MCF 10A (cell line): ENCODE measurements around the gene KIAA0753. TPM values are rescaled to one million over a fixed set of nuclear protein-coding genes. Genes with fewer than 3 reads are reported as not detected.

ENCODE experiments used
- BruUV-seq: library from RNA; stranded (reverse); fragments of 400-500 nt; replicated peaks from 2 replicates; lab custom pipeline; 2021; lab: Mats Ljungman, UMichigan
- CTCF ChIA-PET: fragments of 300-600 bp; sonication (Branson Sonifier 250); formaldehyde crosslinking; extraction: SDS; loops from one replicate; lab custom pipeline; 2021; ENCODE audit warnings: antibody characterized with exemption, inconsistent platforms; lab: Yijun Ruan, JAX
- POLR2A ChIA-PET: fragments of 300-600, 350-650 bp; sonication (Branson Sonifier 250); formaldehyde crosslinking; extraction: SDS; loops from one replicate; lab custom pipeline; 2020; ENCODE audit warnings: antibody characterized with exemption, inconsistent platforms; lab: Yijun Ruan, JAX
- DNase-seq: peaks from one replicate; pipeline ENCODE4 v3.0.0-alpha.2; 2018; ENCODE audit not compliant: unreplicated experiment
- H3K27ac Mint-ChIP-seq: one replicate; pipeline ENCODE4 v1.8.0; 2022; ENCODE audit warnings: mild to moderate bottlenecking, low read depth, mixed read lengths; ENCODE audit not compliant: unreplicated experiment
- H3K27me3 Mint-ChIP-seq: one replicate; pipeline ENCODE4 v1.8.0; 2022; ENCODE audit warnings: mixed read lengths; ENCODE audit not compliant: insufficient read depth, unreplicated experiment
- H3K36me3 Mint-ChIP-seq: one replicate; pipeline ENCODE4 v1.8.0; 2022; ENCODE audit warnings: mild to moderate bottlenecking, moderate library complexity, mixed read lengths; ENCODE audit not compliant: insufficient read depth, unreplicated experiment
- H3K4me1 Mint-ChIP-seq: one replicate; pipeline ENCODE4 v1.8.0; 2022; ENCODE audit warnings: mixed read lengths; ENCODE audit not compliant: insufficient read depth, unreplicated experiment
- H3K4me3 Mint-ChIP-seq: one replicate; pipeline ENCODE4 v1.8.0; 2022; ENCODE audit warnings: mild to moderate bottlenecking, moderate library complexity, mixed read lengths; ENCODE audit not compliant: unreplicated experiment
- H3K9me3 Mint-ChIP-seq: one replicate; pipeline ENCODE4 v1.8.0; 2022; ENCODE audit warnings: mixed read lengths; ENCODE audit not compliant: unreplicated experiment
- intact Hi-C: fragments of 100-400 bp; cut with micrococcal nuclease; formaldehyde crosslinking; loops from 2 replicates; pipeline ENCODE4 v1.14.1; 2022
- total RNA-seq: library from RNA; stranded (reverse); gene quantifications from 2 replicates; pipeline ENCODE4 v1.2.3, GENCODE V29; 2022
- TF ChIP-seq, protein P1 (sequence below): fragments of 200-600 bp; IDR thresholded peaks from one replicate; pipeline ENCODE4 v1.8.0; 2022; ENCODE audit warnings: antibody characterized with exemption, mild to moderate bottlenecking; ENCODE audit not compliant: unreplicated experiment

The KIAA0753 gene
- total RNA-seq, 1 experiment from 2014 or later = 22.8 TPM

DNA sequence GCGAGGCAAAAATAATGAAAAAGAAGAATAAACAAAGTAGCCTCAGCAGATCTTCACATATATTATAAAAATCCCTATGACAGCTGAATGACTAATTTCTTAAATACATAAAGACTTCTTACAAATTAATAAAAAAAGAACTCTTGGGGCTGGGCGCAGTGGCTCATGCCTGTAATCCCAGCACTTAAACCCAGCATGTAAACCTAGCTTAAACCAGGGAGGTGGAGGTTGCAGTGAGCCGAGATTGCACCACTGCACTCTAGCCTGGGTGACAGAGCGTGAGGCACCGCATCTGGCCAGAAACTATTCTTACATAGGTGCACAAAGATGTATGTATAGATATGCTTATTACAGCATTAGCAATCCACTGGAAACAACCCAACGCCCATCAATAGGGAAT lies 38.7 kb upstream of the KIAA0753 start:
- H3K4me3 Mint-ChIP-seq = no peak overlapping the region
- no peak overlapping the region for H3K27ac Mint-ChIP-seq
- POLR2A ChIA-PET = interaction anchor here (0.6 kb wide), 1 partner anchor 119 kb away, joined by 3 read pairs; no protein-coding TSS in a partner anchor
- CTCF ChIA-PET = interaction anchor here (1.8 kb wide), 1 partner anchor 13 kb away, joined by 4 read pairs; no protein-coding TSS in a partner anchor
- TF ChIP-seq, protein P1, sequence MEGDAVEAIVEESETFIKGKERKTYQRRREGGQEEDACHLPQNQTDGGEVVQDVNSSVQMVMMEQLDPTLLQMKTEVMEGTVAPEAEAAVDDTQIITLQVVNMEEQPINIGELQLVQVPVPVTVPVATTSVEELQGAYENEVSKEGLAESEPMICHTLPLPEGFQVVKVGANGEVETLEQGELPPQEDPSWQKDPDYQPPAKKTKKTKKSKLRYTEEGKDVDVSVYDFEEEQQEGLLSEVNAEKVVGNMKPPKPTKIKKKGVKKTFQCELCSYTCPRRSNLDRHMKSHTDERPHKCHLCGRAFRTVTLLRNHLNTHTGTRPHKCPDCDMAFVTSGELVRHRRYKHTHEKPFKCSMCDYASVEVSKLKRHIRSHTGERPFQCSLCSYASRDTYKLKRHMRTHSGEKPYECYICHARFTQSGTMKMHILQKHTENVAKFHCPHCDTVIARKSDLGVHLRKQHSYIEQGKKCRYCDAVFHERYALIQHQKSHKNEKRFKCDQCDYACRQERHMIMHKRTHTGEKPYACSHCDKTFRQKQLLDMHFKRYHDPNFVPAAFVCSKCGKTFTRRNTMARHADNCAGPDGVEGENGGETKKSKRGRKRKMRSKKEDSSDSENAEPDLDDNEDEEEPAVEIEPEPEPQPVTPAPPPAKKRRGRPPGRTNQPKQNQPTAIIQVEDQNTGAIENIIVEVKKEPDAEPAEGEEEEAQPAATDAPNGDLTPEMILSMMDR = no peak
- H3K9me3 Mint-ChIP-seq = no peaks in the 10 kb centered on the region
- intact Hi-C loops = no loop called here
- no peak for DNase-seq
- H3K4me1 Mint-ChIP-seq = peaks cover 6% of the 10 kb centered on the region
- no peaks in the 10 kb centered on the region for H3K36me3 Mint-ChIP-seq
- no TSS peak for BruUV-seq
- no peaks in the 10 kb centered on the region for H3K27me3 Mint-ChIP-seq

GRCh38 chr17:6677946-6678345 lies 37.4 kb upstream of the KIAA0753 start:
- Mint-ChIP-seq H3K9me3 (no peaks in the 10 kb centered on the region), H3K36me3 (no peaks in the 10 kb centered on the region), H3K4me1 (peaks cover 6% of the 10 kb centered on the region), H3K4me3 (no peak overlapping the region), H3K27me3 (no peaks in the 10 kb centered on the region), H3K27ac (no peak overlapping the region)
- no peak for DNase-seq
- intact Hi-C loops = no loop called here
- CTCF ChIA-PET = interaction anchor here (0.6 kb wide), 1 partner anchor 109 kb away, joined by 3 read pairs; no protein-coding TSS in a partner anchor
- BruUV-seq = no TSS peak
- POLR2A ChIA-PET = no interaction called here
- TF ChIP-seq, protein P1 = no peak

DNA sequence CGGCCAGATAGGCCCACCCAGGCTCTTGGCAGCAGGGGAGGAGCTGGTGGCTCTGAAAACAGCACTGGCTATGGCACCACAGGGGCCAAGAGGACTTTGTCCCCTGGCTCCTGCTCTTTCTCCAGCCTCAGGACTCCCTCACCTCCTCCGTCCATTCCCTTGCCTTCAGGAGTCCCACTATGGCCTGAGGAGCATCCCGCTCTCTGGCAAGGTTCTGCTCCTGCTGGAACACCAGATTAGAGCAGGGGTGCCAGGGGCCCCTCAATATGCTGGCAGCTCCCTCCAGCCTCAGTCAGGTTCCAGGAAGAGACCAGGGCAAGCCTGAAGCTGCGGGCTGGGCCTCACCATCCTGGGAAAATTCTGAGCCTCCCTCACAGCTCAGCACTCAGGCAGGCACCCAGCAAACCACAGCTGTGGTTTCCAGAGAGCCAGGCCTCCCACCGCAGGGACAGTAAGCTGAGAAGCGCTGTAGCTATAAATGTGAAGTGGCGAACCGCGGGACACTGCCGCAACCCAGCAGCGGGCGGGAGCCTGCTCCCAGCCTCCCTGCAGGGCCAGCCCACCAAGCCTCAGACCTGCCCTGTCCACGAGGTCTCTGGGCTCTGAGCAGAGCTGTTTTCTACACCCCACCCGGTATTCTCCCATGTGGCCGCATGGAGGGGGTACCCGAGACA lies 36.8 kb upstream of the KIAA0753 start:
- DNase-seq = no peak
- H3K27ac Mint-ChIP-seq = no peak overlapping the region

GRCh38 chr17:6676802-6677157 lies 36.3 kb upstream of the KIAA0753 start:
- TF ChIP-seq, protein P1 = no peak
- BruUV-seq = no TSS peak
- CTCF ChIA-PET = interaction anchor here (1.1 kb wide), 1 partner anchor 369 kb away, joined by 4 read pairs; no protein-coding TSS in a partner anchor
- no peaks in the 10 kb centered on the region for H3K36me3 Mint-ChIP-seq
- no peak overlapping the region for H3K4me3 Mint-ChIP-seq
- peaks cover 6% of the 10 kb centered on the region for H3K4me1 Mint-ChIP-seq
- no peak for DNase-seq
- H3K27ac Mint-ChIP-seq = no peak overlapping the region
- intact Hi-C loops = no loop called here
- POLR2A ChIA-PET = interaction anchor here (1.0 kb wide), 1 partner anchor 36 kb away, joined by 3 read pairs; no protein-coding TSS in a partner anchor
- H3K9me3 Mint-ChIP-seq = no peaks in the 10 kb centered on the region
- H3K27me3 Mint-ChIP-seq = no peaks in the 10 kb centered on the region

More for the DNA sequence above, 36.8 kb upstream of the KIAA0753 start:
- intact Hi-C loops = no loop called here
- ChIA-PET CTCF (interaction anchor here (0.7 to 1.1 kb wide), 2 partner anchors 340 to 368 kb away, joined by 3 to 4 read pairs; no protein-coding TSS in a partner anchor), POLR2A (no interaction called here)
- Mint-ChIP-seq H3K9me3 (no peaks in the 10 kb centered on the region), H3K27me3 (no peaks in the 10 kb centered on the region), H3K4me3 (no peak overlapping the region), H3K36me3 (no peaks in the 10 kb centered on the region), H3K4me1 (peaks cover 6% of the 10 kb centered on the region)
- BruUV-seq = no TSS peak
- TF ChIP-seq, protein P1 = no peak
